H9 (cell line): ENCODE results near the gene PPP1R2B. TPM values are rescaled to one million over a fixed set of nuclear protein-coding genes. Genes with fewer than 3 reads are reported as not detected.
A peak's percentile ranks its signal among the peaks of the same experiment; 100 is the strongest.

Experiments
- DNase-seq: peaks from one replicate; pipeline ENCODE4 v3.0.0-alpha.2; 2017
- H2AFZ ChIP-seq: one replicate; pipeline ENCODE4 v1.6.1; 2013; ENCODE audit warnings: mild to moderate bottlenecking, low read length, control low read depth, moderate library complexity
- H2AK5ac ChIP-seq: 2 replicates; pipeline ENCODE4 v1.6.1; 2013; ENCODE audit warnings: low read length, control low read depth, mixed read lengths; ENCODE audit not compliant: insufficient read length
- H2BK120ac ChIP-seq: one replicate; pipeline ENCODE4 v1.6.1; 2013; ENCODE audit warnings: low read depth, mild to moderate bottlenecking, low read length, control low read depth, inconsistent platforms; ENCODE audit not compliant: poor library complexity, severe bottlenecking
- H2BK12ac ChIP-seq: 2 replicates; pipeline ENCODE4 v1.6.1; 2013; ENCODE audit warnings: low read length, control low read depth, mixed read lengths, low read depth; ENCODE audit not compliant: insufficient read length
- H2BK15ac ChIP-seq: 2 replicates; pipeline ENCODE4 v1.6.1; 2013; ENCODE audit warnings: low read depth, low read length, control low read depth
- H2BK20ac ChIP-seq: one replicate; pipeline ENCODE4 v1.6.1; 2013; ENCODE audit warnings: low read depth, mild to moderate bottlenecking, low read length, control low read depth, inconsistent platforms; ENCODE audit not compliant: poor library complexity, severe bottlenecking
- H2BK5ac ChIP-seq: 2 replicates; pipeline ENCODE4 v1.6.1; 2013; ENCODE audit warnings: low read length, control low read depth, mixed read lengths; ENCODE audit not compliant: insufficient read length
- H3K14ac ChIP-seq: 2 replicates; pipeline ENCODE4 v1.6.1; 2013; ENCODE audit warnings: low read length, control low read depth; ENCODE audit not compliant: insufficient read depth
- H3K18ac ChIP-seq: 2 replicates; pipeline ENCODE4 v1.6.1; 2013; ENCODE audit warnings: low read depth, mild to moderate bottlenecking, mixed read lengths, low read length, control low read depth; ENCODE audit not compliant: insufficient read length
- H3K23ac ChIP-seq: 2 replicates; pipeline ENCODE4 v1.6.1; 2013; ENCODE audit warnings: low read length, control low read depth, mixed read lengths, low read depth; ENCODE audit not compliant: insufficient read length
- H3K23me2 ChIP-seq: 2 replicates; pipeline ENCODE4 v1.6.1; 2013; ENCODE audit warnings: low read depth, mild to moderate bottlenecking, mixed read lengths, low read length, control low read depth; ENCODE audit not compliant: insufficient read length, poor library complexity, severe bottlenecking
- H3K27ac ChIP-seq: 2 replicates; pipeline ENCODE4 v1.5.1; 2013; ENCODE audit warnings: low read length, control low read depth, mixed read lengths, low read depth; ENCODE audit not compliant: insufficient read length
- H3K27me3 ChIP-seq: 2 replicates; pipeline ENCODE4 v1.6.1; 2013; ENCODE audit warnings: low read length, control low read depth, inconsistent platforms; ENCODE audit not compliant: insufficient read depth
- H3K4ac ChIP-seq: 2 replicates; pipeline ENCODE4 v1.6.1; 2013; ENCODE audit warnings: low read depth, mild to moderate bottlenecking, control low read depth, inconsistent platforms, low read length, moderate library complexity
- H3K4me1 ChIP-seq: 2 replicates; pipeline ENCODE4 v1.6.1; 2013; ENCODE audit warnings: low read length, control low read depth, inconsistent platforms; ENCODE audit not compliant: insufficient read depth
- H3K4me2 ChIP-seq: 2 replicates; pipeline ENCODE4 v1.6.1; 2013; ENCODE audit warnings: low read length, control low read depth, mixed read lengths; ENCODE audit not compliant: insufficient read length, insufficient read depth
- H3K56ac ChIP-seq: 2 replicates; pipeline ENCODE4 v1.6.1; 2013; ENCODE audit warnings: low read depth, mild to moderate bottlenecking, mixed read lengths, low read length, control low read depth; ENCODE audit not compliant: insufficient read length
- H3K79me1 ChIP-seq: 2 replicates; pipeline ENCODE4 v1.6.1; 2013; ENCODE audit warnings: low read depth, mild to moderate bottlenecking, moderate library complexity, low read length, control low read depth, inconsistent platforms; ENCODE audit not compliant: insufficient read depth, poor library complexity, severe bottlenecking
- H3K79me2 ChIP-seq: 2 replicates; pipeline ENCODE4 v1.6.1; 2013; ENCODE audit warnings: low read length, control low read depth, inconsistent platforms; ENCODE audit not compliant: insufficient read depth
- H3K9ac ChIP-seq: 2 replicates; pipeline ENCODE4 v1.6.1; 2013; ENCODE audit warnings: low read length, control low read depth, mixed read lengths; ENCODE audit not compliant: insufficient read length; ENCODE audit errors: extremely low read depth
- H3K9me3 ChIP-seq: one replicate; pipeline ENCODE4 v1.6.1; 2013; ENCODE audit warnings: low read depth, low read length, inconsistent platforms; ENCODE audit not compliant: control insufficient read depth
- H3T11ph ChIP-seq: one replicate; pipeline ENCODE4 v1.6.1; 2013; ENCODE audit warnings: mild to moderate bottlenecking, low read length, control low read depth, inconsistent platforms
- H4K20me1 ChIP-seq: one replicate; pipeline ENCODE4 v1.6.1; 2013; ENCODE audit not compliant: control insufficient read depth, insufficient read length, insufficient read depth
- H4K5ac ChIP-seq: 2 replicates; pipeline ENCODE4 v1.6.1; 2013; ENCODE audit warnings: low read depth, mild to moderate bottlenecking, mixed read lengths, low read length, control low read depth; ENCODE audit not compliant: insufficient read length
- H4K8ac ChIP-seq: replicated peaks from 2 replicates; pipeline ENCODE4 v1.6.1; 2013; ENCODE audit warnings: low read length, control low read depth, mixed read lengths, low read depth; ENCODE audit not compliant: insufficient read length
- H4K91ac ChIP-seq: 2 replicates; pipeline ENCODE4 v1.6.1; 2013; ENCODE audit warnings: low read depth, mild to moderate bottlenecking, moderate library complexity, mixed read lengths, low read length, control low read depth; ENCODE audit not compliant: insufficient read length
- H3K27ac Mint-ChIP-seq, 3 experiments: 2 replicates in 2 of 3; 3 replicates in 1 of 3; pipeline ENCODE4 v1.8.0; 2020 to 2021; ENCODE audit warnings: mixed read lengths in 3 of 3, mild to moderate bottlenecking in 1 of 3, moderate library complexity in 1 of 3
- H3K27me3 Mint-ChIP-seq: 2 replicates; pipeline ENCODE4 v1.8.0; 2021; ENCODE audit warnings: low read depth, mild to moderate bottlenecking, moderate library complexity, mixed read lengths
- H3K36me3 Mint-ChIP-seq, 3 experiments: 2 replicates in 2 of 3; 3 replicates in 1 of 3; pipeline ENCODE4 v1.8.0; 2020 to 2021; ENCODE audit warnings: low read depth in 3 of 3, mixed read lengths in 3 of 3; ENCODE audit not compliant: insufficient read depth in 1 of 3
- H3K4me1 Mint-ChIP-seq, 2 experiments: 2 replicates each; pipeline ENCODE4 v1.8.0; 2020; ENCODE audit warnings: mixed read lengths in 2 of 2
- H3K4me3 Mint-ChIP-seq, 2 experiments: 2 replicates in 1 of 2; 3 replicates in 1 of 2; pipeline ENCODE4 v1.8.0; 2020 to 2021; ENCODE audit warnings: mild to moderate bottlenecking in 2 of 2, mixed read lengths in 2 of 2, moderate library complexity in 1 of 2
- H3K9me3 Mint-ChIP-seq, 2 experiments: 2 replicates in 1 of 2; 3 replicates in 1 of 2; pipeline ENCODE4 v1.8.0; 2020; ENCODE audit warnings: mild to moderate bottlenecking in 2 of 2, mixed read lengths in 2 of 2, moderate library complexity in 1 of 2
- CTCF ChIP-seq: fragments of 200-600 bp; sonication (generic); conservative IDR thresholded peaks from 3 replicates; pipeline ENCODE4 v1.8.0; 2021; ENCODE audit warnings: antibody characterized with exemption, mild to moderate bottlenecking
- WGBS: extraction: QIAGEN DNeasy Blood & Tissue Kit; methylation state at CpG from one replicate; pipeline ENCODE4 v1.1.7; 2013; ENCODE audit warnings: missing lambda C conversion rate, low lambda C conversion rate, mixed read lengths; ENCODE audit not compliant: insufficient read length; ENCODE audit errors: extremely low coverage; 5-methylcytosine and 5-hydroxymethylcytosine counted together
- total RNA-seq: library from RNA; stranded (reverse); gene quantifications from 2 replicates; pipeline ENCODE4 v1.2.1, GENCODE V29; 2021

PPP1R2B gene
- total RNA-seq, 1 experiment from 2014 or later, result not detected

GRCh38 chr5:156803404-156803803 is 46.7 kb upstream of the PPP1R2B start:
- Histone ChIP-seq H2BK5ac (no peak overlapping the region), H3K14ac (no peak overlapping the region), H3K79me2 (no peaks in the 10 kb centered on the region), H3K23ac (no peak overlapping the region), H3K4me2 (no peak overlapping the region), H2AFZ (no peak overlapping the region), H2BK20ac (no peak overlapping the region), H3K23me2 (no peaks in the 10 kb centered on the region), H4K20me1 (no peaks in the 10 kb centered on the region), H3K4me1 (peaks cover 10% of the 10 kb centered on the region), H3K9me3 (no peaks in the 10 kb centered on the region), H2BK12ac (no peak overlapping the region), H3K79me1 (no peaks in the 10 kb centered on the region), H3K27me3 (no peaks in the 10 kb centered on the region), H4K8ac (no peak overlapping the region), H3K4ac (no peak overlapping the region), H3K9ac (no peak overlapping the region), H3K27ac (peak overlapping the region; percentile 84), H2BK15ac (no peak overlapping the region), H3K56ac (no peak overlapping the region), H4K5ac (no peak overlapping the region), H2BK120ac (no peak overlapping the region), H3K18ac (no peak overlapping the region), H4K91ac (no peak overlapping the region), H2AK5ac (no peak overlapping the region), H3T11ph (no peak overlapping the region)
- TF ChIP-seq CTCF, result no peak
- no peak for DNase-seq
- H3K4me1 Mint-ChIP-seq, result peaks cover 60 to 61% of the 10 kb centered on the region in 2 experiments
- peaks cover 2% of the 10 kb centered on the region; the same call in 1 of the 2 replicates for H3K27me3 Mint-ChIP-seq
- peak overlapping the region; percentile 62 to 94 (median 90); a peak in 6 of 7 replicates for H3K27ac Mint-ChIP-seq
- peaks cover 16% of the 10 kb centered on the region in 2 experiments for H3K9me3 Mint-ChIP-seq
- H3K36me3 Mint-ChIP-seq, result peaks cover 10 to 26% (median 15%) of the 10 kb centered on the region in 3 experiments; a peak in 6 of 7 replicates
- WGBS, result no CpG with 5 or more reads among the region's 2 CpGs
- peak overlapping the region in 1 of 2 experiments; percentile 5; a peak in 1 of 5 replicates for H3K4me3 Mint-ChIP-seq
